Gastrocnemius medialis (tissue), 4 donors: ENCODE data around the gene DLG4.

Experiments used
- CTCF ChIP-seq, 5 experiments: fragments of 450-650 bp in 3 of 5; fragments of 200-600 bp in 2 of 5; sonication (generic) in 2 of 5; IDR thresholded peaks in 4 of 5; conservative IDR thresholded peaks in 1 of 5; 1 replicate in 4 of 5; 2 replicates in 1 of 5; pipeline ENCODE4 v1.5.1; 2016 to 2019; ENCODE audit warnings: antibody characterized with exemption in 5 of 5, mild to moderate bottlenecking in 3 of 5, moderate library complexity in 3 of 5
- POLR2A ChIP-seq, 2 donors: fragments of 450-650 bp; IDR thresholded peaks; one replicate each; pipeline ENCODE4 v1.6.1; 2017; ENCODE audit warnings: antibody characterized with exemption in 2 of 2, mild to moderate bottlenecking in 2 of 2, moderate library complexity in 2 of 2

GRCh38 chr17:7251661-7252175 lies 32.1 kb upstream of the DLG4 start, which contains the start of gene CTDNEP1:
- TF ChIP-seq CTCF (IDR thresholded peaks at IDR 0.05 in 4 of 5, conservative IDR thresholded peaks at IDR 0.05 in 1 of 5) (no peak), POLR2A (IDR thresholded peaks at IDR 0.05) (peak; percentile 73 to 80)
